Measurements from ENCODE around the gene KIR2DL3.

Gene KIR2DL3

DNA sequence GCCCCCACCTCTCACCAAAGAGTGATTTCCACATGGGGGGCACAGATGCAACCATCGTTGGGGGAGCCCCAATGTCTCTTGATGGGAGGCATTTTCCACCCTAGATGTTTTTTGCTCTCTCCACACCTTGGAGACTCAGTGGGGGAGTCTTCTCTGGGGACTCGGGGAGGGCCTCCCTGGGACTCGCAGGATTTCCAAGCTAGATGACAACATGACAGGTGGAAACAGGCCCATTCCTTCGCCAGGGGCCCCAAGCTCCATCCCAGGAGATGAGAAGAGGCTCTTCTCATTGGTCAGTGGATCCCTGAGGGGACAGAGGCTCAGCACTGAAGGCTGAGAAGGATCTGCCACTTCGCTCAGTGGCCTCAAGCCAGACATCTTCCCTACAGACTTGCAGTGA, 52.4 kb downstream of the KIR2DL3 start:
- no peak for DNase-seq (ENCODE audit: extremely low read depth in 1 of 2, low read depth in 1 of 2)

DNA sequence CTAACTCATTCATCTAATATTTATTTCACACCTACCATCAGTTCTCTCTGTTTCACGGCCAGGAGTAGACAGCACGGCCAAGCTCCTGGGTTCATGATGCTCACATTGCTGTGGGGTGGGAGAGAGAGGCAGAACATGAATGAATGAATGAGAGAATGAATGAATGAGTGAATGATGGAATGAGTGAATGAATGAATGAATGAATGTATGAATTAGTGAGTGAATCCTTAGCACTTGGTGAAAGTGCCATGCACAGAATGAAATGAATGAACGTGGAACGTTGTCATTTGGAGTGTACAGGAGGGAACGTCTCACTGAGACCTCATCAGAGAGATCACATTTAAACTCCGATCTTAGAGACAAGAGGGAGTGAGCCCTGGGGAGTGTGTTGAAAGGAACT, 53.2 kb downstream of the KIR2DL3 start:
- no peak for DNase-seq (ENCODE audit: extremely low read depth in 1 of 2, low read depth in 1 of 2)

DNA sequence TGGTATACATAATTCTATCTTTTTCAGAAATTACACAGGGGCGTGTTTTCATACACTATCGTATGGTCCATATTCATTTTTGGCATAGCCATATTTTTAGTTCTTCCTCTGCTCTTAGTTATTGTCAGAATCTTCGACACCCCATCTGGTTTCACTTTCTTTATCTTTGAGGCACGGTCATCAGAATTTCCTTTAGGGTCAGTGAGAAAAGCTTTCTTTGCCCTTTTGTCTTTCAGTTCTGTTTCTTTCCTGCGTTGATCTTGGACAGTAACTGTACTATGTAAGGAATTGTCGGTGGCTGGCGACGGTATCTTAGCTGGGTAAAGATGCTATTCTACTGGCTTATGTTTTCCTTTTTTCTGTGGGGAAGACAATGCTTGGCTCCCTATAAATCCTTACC, 54.5 kb downstream of the KIR2DL3 start:
- no peak for DNase-seq (ENCODE audit: extremely low read depth in 1 of 2, low read depth in 1 of 2)

DNA sequence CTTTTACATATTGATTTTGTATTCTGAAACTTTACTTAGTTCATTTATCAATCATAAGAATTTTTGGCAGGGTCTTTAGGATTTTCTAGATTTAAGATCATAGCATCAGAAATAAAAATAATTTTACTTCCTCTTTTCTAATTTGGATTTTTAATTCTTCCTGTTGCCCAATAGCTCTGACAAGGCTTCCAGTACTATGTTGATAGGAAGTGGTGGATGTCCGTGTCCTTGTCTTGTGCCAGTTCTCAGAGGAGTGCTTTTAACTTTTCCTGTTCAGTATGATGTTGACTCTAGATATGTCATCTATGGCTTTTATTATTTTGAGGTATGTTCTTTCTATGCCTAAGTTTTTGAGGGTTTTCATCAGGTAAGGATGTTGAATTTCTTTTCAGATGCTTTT, 57.4 kb downstream of the KIR2DL3 start:
- no peak for DNase-seq (ENCODE audit: extremely low read depth in 1 of 2, low read depth in 1 of 2)

All from stimulated activated CD8-positive, alpha-beta memory T cell treated with anti-CD3 and anti-CD28 coated beads, Interleukin-7, amount 100 ng/mL, for 48 hours (primary cell).